ENCODE data around the gene SMURF2. TPM values are rescaled to one million over a fixed set of nuclear protein-coding genes. Genes with fewer than 3 reads are reported as not detected.
"Not testable (repeated sequence)": the region's sequence is repeated elsewhere in the genome, so short reads cannot be mapped to it uniquely, and the experiment has no call there.

Gene SMURF2
- total and polyA plus RNA-seq, 10 of the 15 experiments (the other 5 are each of a cell fraction or from before 2014, with no cell fraction given), result 2.8 to 13.4 (median 7.5) TPM

DNA sequence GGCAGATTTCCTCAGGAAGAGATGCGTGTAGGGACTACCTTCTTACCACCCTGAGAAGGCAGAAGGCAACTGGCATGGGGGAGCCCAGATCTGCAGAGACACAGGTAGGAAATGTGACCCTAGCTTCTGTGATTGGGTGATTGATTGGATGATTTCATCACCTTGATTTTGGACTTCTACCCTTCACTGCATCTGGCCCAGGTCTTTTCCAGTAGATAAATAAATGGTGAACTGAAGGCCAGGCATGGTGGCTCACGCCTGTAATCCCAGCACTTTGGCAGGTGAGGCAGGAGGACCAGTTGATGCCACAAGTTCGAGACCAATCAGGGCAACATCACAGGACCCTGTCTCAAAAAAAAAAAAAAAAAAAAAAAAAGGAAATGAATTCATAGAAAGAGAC is 14.7 kb upstream of the SMURF2 start (continued):
- TF ChIP-seq, protein P1, sequence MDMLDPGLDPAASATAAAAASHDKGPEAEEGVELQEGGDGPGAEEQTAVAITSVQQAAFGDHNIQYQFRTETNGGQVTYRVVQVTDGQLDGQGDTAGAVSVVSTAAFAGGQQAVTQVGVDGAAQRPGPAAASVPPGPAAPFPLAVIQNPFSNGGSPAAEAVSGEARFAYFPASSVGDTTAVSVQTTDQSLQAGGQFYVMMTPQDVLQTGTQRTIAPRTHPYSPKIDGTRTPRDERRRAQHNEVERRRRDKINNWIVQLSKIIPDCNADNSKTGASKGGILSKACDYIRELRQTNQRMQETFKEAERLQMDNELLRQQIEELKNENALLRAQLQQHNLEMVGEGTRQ (IDR thresholded peaks at IDR 0.05; ENCODE audit: borderline replicate concordance, low read depth, low read length), result no peak
- TF ChIP-seq MEF2B (IDR thresholded peaks at IDR 0.05; ENCODE audit: partially characterized antibody, poor library complexity, severe bottlenecking) (no peak), ZNF24 (IDR thresholded peaks at IDR 0.05) (no peak), STAT3 (IDR thresholded peaks at IDR 0.05; ENCODE audit: low read depth, low read length) (no peak), BCL11A (IDR thresholded peaks at IDR 0.05; ENCODE audit: low read depth, low read length) (no peak), SMARCA5 (IDR thresholded peaks at IDR 0.05) (no peak), CUX1 (IDR thresholded peaks at IDR 0.05; ENCODE audit: insufficient replicate concordance, low read depth, low read length) (no peak)
- TF ChIP-seq, protein P2, sequence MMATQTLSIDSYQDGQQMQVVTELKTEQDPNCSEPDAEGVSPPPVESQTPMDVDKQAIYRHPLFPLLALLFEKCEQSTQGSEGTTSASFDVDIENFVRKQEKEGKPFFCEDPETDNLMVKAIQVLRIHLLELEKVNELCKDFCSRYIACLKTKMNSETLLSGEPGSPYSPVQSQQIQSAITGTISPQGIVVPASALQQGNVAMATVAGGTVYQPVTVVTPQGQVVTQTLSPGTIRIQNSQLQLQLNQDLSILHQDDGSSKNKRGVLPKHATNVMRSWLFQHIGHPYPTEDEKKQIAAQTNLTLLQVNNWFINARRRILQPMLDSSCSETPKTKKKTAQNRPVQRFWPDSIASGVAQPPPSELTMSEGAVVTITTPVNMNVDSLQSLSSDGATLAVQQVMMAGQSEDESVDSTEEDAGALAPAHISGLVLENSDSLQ (IDR thresholded peaks at IDR 0.05), result no peak

- H3K36me3 ChIP-seq (ENCODE audit: control insufficient read depth in 2 of 2, insufficient read depth in 2 of 2, low read length in 1 of 2); H2AFZ ChIP-seq (ENCODE audit: control insufficient read depth, low read depth, low read length); H3K4me3 ChIP-seq; in situ Hi-C loops (cut with MboI); H4K20me1 ChIP-seq (ENCODE audit: control insufficient read depth, insufficient read depth); H3K9me3 ChIP-seq (replicated peaks; ENCODE audit: control insufficient read depth, insufficient read depth, low read length); H3K9ac ChIP-seq (ENCODE audit: control insufficient read depth, insufficient read depth, low read length); DNase-seq (ENCODE audit: low read depth, low spot score); H3K27me3 ChIP-seq (replicated peaks in 1 of 2; ENCODE audit: control insufficient read depth in 2 of 2, insufficient read depth in 2 of 2, low read length in 1 of 2); H3K4me2 ChIP-seq (ENCODE audit: control insufficient read depth, insufficient read depth); intact Hi-C loops (cut with micrococcal nuclease; ENCODE audit: unreplicated experiment); BruUV-seq (replicated peaks); ATAC-seq; H3K79me2 ChIP-seq (ENCODE audit: control insufficient read depth, insufficient read depth, low read length); H3K27ac ChIP-seq (ENCODE audit: control insufficient read depth, insufficient read depth); H3K4me1 ChIP-seq (ENCODE audit: control insufficient read depth, insufficient read depth, low read length); POLR2A ChIA-PET; FAIRE-seq: not testable (repeated sequence)
- 55% methylated on average over 9 of the region's 10 CpGs for WGBS (ENCODE audit: insufficient coverage, insufficient replicate concordance, low lambda C conversion rate, missing lambda C conversion rate)
- RAD21 ChIA-PET (ENCODE audit: unreplicated experiment), result interaction anchor here (0.7 kb wide), 1 partner anchor 253 kb away, joined by 4 read pairs; no protein-coding TSS in a partner anchor
- SMC1A ChIA-PET (ENCODE audit: uncharacterized antibody, unreplicated experiment), result interaction anchor here (0.6 to 0.7 kb wide), 2 partner anchors 27 to 252 kb away, joined by 3 read pairs; no protein-coding TSS in a partner anchor
- CTCF ChIA-PET, result interaction anchor here (0.6 kb wide), 1 partner anchor 537 kb away, joined by 3 read pairs; no protein-coding TSS in a partner anchor
Measured at GRCh38 chr17:64670843-64671590, 8.9 kb upstream of the SMURF2 start.
